ENCODE measurements around the gene OR5D16. TPM values are rescaled to one million over a fixed set of nuclear protein-coding genes. Genes with fewer than 3 reads are reported as not detected.

OR5D16 gene
- not detected in 2 replicates for total RNA-seq

DNA sequence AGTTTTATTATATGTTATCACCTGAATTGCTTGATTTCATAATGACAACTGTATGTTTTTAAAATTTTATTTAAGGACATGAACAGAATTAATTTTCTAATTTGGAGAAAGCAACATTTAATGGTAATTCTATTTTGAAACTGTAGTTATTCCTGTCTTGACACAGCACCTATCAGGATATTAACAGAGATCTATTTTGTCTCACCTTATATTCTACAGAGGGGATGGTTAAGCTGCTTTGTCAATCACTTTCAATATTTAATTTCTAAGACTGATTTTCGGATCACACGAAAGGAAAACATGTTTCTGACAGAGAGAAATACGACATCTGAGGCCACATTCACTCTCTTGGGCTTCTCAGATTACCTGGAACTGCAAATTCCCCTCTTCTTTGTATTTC lies at the start of gene OR5D16:
Gene OR5D16, plus strand, starts transcription at position 301 of the 400 bp plus-strand sequence. Its CDS starts 0 bp downstream, at position 301.

DNA sequence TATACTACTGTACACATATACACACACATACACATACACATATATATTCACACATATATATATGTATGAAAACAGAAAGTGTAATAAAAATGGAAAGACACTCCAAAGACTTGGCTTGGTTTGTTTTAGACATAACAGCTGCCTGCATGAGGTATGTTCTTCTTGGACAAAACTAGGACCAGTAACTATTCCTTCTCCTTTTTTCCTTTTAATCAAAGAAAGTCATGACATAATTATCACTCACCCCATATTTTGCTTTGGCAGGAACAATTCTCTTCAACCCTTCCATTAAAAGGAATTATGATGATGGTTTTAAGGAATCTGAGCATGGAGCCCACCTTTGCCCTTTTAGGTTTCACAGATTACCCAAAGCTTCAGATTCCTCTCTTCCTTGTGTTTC lies 43.3 kb upstream of the OR5D16 start, which contains the start of gene OR5D14:
Gene OR5D14, plus strand, starts transcription at position 301 of the 400 bp plus-strand sequence. Its CDS starts 0 bp downstream, at position 301.

DNA sequence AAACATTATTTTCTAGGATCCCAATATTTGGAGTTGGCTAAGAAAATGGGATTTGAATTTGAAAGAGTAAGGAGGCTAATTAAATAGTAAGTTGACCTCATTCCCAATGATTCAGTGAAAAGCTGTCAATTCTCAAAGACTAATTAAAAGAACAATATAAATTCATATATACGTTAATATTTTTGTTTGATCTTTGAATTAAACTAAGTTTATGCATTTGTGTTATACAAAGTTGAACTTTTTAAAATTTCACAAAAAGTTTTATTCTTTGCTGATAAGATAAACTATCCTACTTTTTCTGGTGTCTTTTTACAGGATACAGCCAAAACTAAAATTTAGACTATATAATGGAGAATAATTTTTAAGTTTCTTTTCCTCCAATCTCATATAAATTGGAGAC lies 27.5 kb upstream of the OR5D16 start, which contains the start of gene OR5L1:
Gene OR5L1, plus strand, starts transcription at position 301 of the 400 bp plus-strand sequence. CDS start 100 bp downstream, outside the sequence.

DNA sequence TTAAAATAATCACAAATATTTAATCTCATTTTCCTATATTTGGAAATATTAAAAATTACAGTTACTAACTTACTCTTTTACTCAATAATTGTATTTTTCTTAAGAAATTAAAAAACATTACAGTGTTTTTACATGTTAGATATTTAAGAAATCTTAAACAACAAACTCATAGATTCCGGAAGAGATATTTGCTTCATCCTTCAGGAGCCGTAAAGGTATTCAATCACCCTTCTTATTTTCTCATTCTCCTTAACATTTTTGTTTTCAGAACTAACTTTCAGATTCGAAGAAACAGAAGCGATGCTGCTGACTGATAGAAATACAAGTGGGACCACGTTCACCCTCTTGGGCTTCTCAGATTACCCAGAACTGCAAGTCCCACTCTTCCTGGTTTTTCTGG lies 19.2 kb upstream of the OR5D16 start, which contains the start of gene OR5D18:
Gene OR5D18, plus strand, starts transcription at position 301 of the 400 bp plus-strand sequence. Its CDS starts 0 bp downstream, at position 301.

DNA sequence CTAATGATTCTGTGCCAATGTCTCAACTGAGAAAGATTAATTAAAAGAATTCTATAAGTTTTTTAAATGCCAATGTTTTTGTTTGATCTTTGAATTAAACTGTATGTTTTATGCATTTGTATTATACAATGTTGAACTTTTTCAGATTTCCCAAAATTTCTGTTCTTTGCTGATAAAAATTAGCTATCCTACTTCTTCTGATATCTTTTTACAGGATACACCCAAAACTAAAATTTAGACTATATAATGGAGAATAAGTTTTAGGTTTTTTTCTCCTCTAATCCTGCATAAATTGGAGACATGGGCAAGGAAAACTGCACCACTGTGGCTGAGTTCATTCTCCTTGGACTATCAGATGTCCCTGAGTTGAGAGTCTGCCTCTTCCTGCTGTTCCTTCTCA lies 11.6 kb upstream of the OR5D16 start, which contains the start of gene OR5L2:
Gene OR5L2, plus strand, starts transcription at position 301 of the 400 bp plus-strand sequence. Its CDS starts 0 bp downstream, at position 301.

DNA sequence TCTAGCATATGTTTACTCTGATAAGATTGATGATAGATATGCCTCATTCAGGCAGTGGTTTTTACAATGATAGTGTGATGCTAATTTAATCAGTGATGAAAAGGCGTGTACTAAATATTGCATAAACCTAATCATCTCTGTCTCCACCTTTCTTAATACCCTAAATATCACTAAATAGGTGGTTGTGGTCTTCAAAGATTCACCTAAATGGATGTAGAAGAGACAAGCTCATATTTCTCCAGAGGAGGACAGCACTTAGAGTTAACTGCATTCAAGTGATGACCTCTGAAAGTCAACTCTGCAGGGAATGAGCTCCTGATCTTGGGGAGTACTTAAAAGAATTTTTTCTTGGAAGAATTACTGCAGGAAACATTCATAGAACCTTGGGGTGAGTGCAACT lies 44.4 kb downstream of the OR5D16 start, which contains the start of gene TRIM51:
Gene TRIM51, plus strand, starts transcription at position 301 of the 400 bp plus-strand sequence. CDS start 2,132 bp downstream, outside the sequence.

Other genes starting within 250 kb of the OR5D16 start
- not detected in 2 replicates for gene OR4C11, start 231.1 kb upstream of the OR5D16 start, total RNA-seq
- not detected in 2 replicates for gene OR4P4, start 203.6 kb upstream of the OR5D16 start, total RNA-seq
- not detected in 2 replicates for gene OR4S2, start 190.4 kb upstream of the OR5D16 start, total RNA-seq
- not detected in 2 replicates for gene OR4C6, start 176.6 kb upstream of the OR5D16 start, total RNA-seq
- not detected in 2 replicates for gene OR5D13, start 65.3 kb upstream of the OR5D16 start, total RNA-seq
- not detected in 2 replicates for gene OR5D14, start 43.2 kb upstream of the OR5D16 start, total RNA-seq
- gene OR5L1, start 27.4 kb upstream of the OR5D16 start, total RNA-seq: not detected in 2 replicates
- gene OR5D18, start 19.1 kb upstream of the OR5D16 start, total RNA-seq: not detected in 2 replicates
- gene OR5L2, start 11.5 kb upstream of the OR5D16 start, total RNA-seq: not detected in 2 replicates
- not detected in 2 replicates for gene TRIM51, start 44.5 kb downstream of the OR5D16 start, total RNA-seq
- not detected in 2 replicates for gene OR5W2, start 75.8 kb downstream of the OR5D16 start, total RNA-seq
- not detected in 2 replicates for gene OR5I1, start 97.6 kb downstream of the OR5D16 start, total RNA-seq
- not detected in 2 replicates for gene OR10AG1, start 131.2 kb downstream of the OR5D16 start, total RNA-seq
- gene OR5F1, start 155.9 kb downstream of the OR5D16 start, total RNA-seq: not detected in 2 replicates
- gene OR5AS1, start 188.9 kb downstream of the OR5D16 start, total RNA-seq: not detected in 2 replicates

Measured in pericardium fibroblast (primary cell).